OCI-LY7 (cell line): Measurements from ENCODE around the gene PCGF3. TPM values are rescaled to one million over a fixed set of nuclear protein-coding genes. Genes with fewer than 3 reads are reported as not detected.

Experiments
- BruUV-seq: library from RNA; stranded (reverse); fragments of 400-500 nt; replicated peaks from 2 replicates; lab custom pipeline; 2021; lab: Mats Ljungman, UMichigan
- CTCF ChIA-PET: fragments of 300-600 bp; sonication (Branson Sonifier 250); formaldehyde crosslinking; loops from one replicate; lab custom pipeline; 2022; ENCODE audit warnings: antibody characterized with exemption; ENCODE audit not compliant: unreplicated experiment; lab: Charles Lee
- POLR2A ChIA-PET: fragments of 300-600 bp; sonication (Branson Sonifier 250); formaldehyde crosslinking; loops from one replicate; lab custom pipeline; 2022; ENCODE audit warnings: antibody characterized with exemption; lab: Charles Lee
- DNase-seq: peaks from one replicate; pipeline ENCODE4 v3.0.0-alpha.2; 2015; ENCODE audit warnings: low spot score
- H2AFZ ChIP-seq: fragments of 200-600 bp; sonication (generic), shearing (Covaris generic); 2 replicates; pipeline ENCODE4 v1.6.1; 2014; ENCODE audit warnings: mild to moderate bottlenecking, antibody characterized with exemption, low read length, moderate library complexity
- H3K27ac ChIP-seq: fragments of 200-600 bp; sonication (generic); 2 replicates; pipeline ENCODE4 v1.5.1; 2014; ENCODE audit warnings: mixed run types, low read depth, mild to moderate bottlenecking, moderate library complexity, low read length, inconsistent platforms; ENCODE audit not compliant: poor library complexity, severe bottlenecking
- H3K36me3 ChIP-seq: fragments of 200-600 bp; sonication (generic); 2 replicates; pipeline ENCODE4 v1.6.1; 2014; ENCODE audit warnings: mild to moderate bottlenecking, antibody characterized with exemption, low read length, moderate library complexity, mixed read lengths; ENCODE audit not compliant: insufficient read depth
- H3K4me1 ChIP-seq: fragments of 200-600 bp; sonication (generic); 2 replicates; pipeline ENCODE4 v1.5.1; 2014; ENCODE audit warnings: mild to moderate bottlenecking, low read length; ENCODE audit not compliant: insufficient read depth, poor library complexity, severe bottlenecking
- H3K4me2 ChIP-seq: fragments of 200-600 bp; sonication (generic); 2 replicates; pipeline ENCODE4 v1.6.1; 2014; ENCODE audit warnings: mild to moderate bottlenecking, low read length
- H3K4me3 ChIP-seq: fragments of 200-600 bp; sonication (generic); 2 replicates; pipeline ENCODE4 v1.5.1; 2014; ENCODE audit warnings: mild to moderate bottlenecking, low read depth, low read length; ENCODE audit not compliant: poor library complexity, severe bottlenecking
- H3K79me2 ChIP-seq: fragments of 200-600 bp; sonication (generic); 2 replicates; pipeline ENCODE4 v1.6.1; 2016; ENCODE audit warnings: low read depth, mild to moderate bottlenecking, low read length, moderate library complexity, mixed read lengths; ENCODE audit not compliant: insufficient read depth
- H3K9me2 ChIP-seq: fragments of 200-600 bp; sonication (generic); 2 replicates; pipeline ENCODE4 v1.6.1; 2016; ENCODE audit warnings: mild to moderate bottlenecking, low read length, mixed read lengths; ENCODE audit not compliant: insufficient read depth
- H3K9me3 ChIP-seq: fragments of 200-600 bp; sonication (generic); 2 replicates; pipeline ENCODE4 v1.6.1; 2014; ENCODE audit warnings: mild to moderate bottlenecking, mixed run types, low read length, mixed read lengths
- H4K20me1 ChIP-seq: fragments of 200-600 bp; sonication (generic); 2 replicates; pipeline ENCODE4 v1.6.1; 2014; ENCODE audit warnings: mild to moderate bottlenecking, antibody characterized with exemption, low read length, moderate library complexity, mixed read lengths; ENCODE audit not compliant: insufficient read depth
- EZH2phosphoT487 ChIP-seq: fragments of 200-600 bp; sonication (generic); IDR thresholded peaks from 2 replicates; pipeline ENCODE4 v1.6.1; 2018; ENCODE audit warnings: low read depth, borderline replicate concordance, mild to moderate bottlenecking, mixed run types, antibody characterized with exemption, low read length, moderate library complexity, mixed read lengths
- intact Hi-C: fragments of 100-400 bp; cut with micrococcal nuclease; formaldehyde crosslinking; loops from one replicate; pipeline ENCODE4 v1.10.0; 2022; ENCODE audit not compliant: unreplicated experiment
- total RNA-seq, 2 experiments: library from RNA; depleted of rRNA in 1 of 2; stranded (reverse); fragments of >200 nt in 1 of 2; shearing (Covaris generic) in 1 of 2; gene quantifications; 2 replicates each; pipeline ENCODE4 v1.2.3, GENCODE V29; 2014 to 2022
- TF ChIP-seq, protein P1 (sequence below): fragments of 200-600 bp; sonication (generic); conservative IDR thresholded peaks from 2 replicates; pipeline ENCODE4 v1.5.1; 2014; ENCODE audit warnings: mild to moderate bottlenecking, antibody characterized with exemption, low read length, moderate library complexity, mixed read lengths

PCGF3 gene
- total RNA-seq, 2 experiments from 2014 or later: 33.8 to 50.2 TPM

GRCh38 chr4:792626-793092 lies 87.0 kb downstream of the PCGF3 start:
- Histone ChIP-seq H3K4me1 (peaks cover 61% of the 10 kb centered on the region), H3K4me2 (peak overlapping the region; percentile 66), H3K9me2 (no peaks in the 10 kb centered on the region), H3K36me3 (no peaks in the 10 kb centered on the region), H3K79me2 (no peaks in the 10 kb centered on the region), H2AFZ (peak overlapping the region; percentile 13; the same call in 1 of the 2 replicates), H3K9me3 (no peaks in the 10 kb centered on the region), H4K20me1 (no peaks in the 10 kb centered on the region), H3K27ac (peak overlapping the region; percentile 83), H3K4me3 (peak overlapping the region; percentile 54)
- CTCF ChIA-PET: no interaction called here
- intact Hi-C loops: no loop called here
- POLR2A ChIA-PET: interaction anchor here (2.9 kb wide), 1 partner anchor 10 kb away, joined by 39 read pairs; no protein-coding TSS in a partner anchor
- BruUV-seq: no TSS peak
- peak; percentile 68 for DNase-seq
- TF ChIP-seq EZH2phosphoT487: no peak
- TF ChIP-seq, protein P1, sequence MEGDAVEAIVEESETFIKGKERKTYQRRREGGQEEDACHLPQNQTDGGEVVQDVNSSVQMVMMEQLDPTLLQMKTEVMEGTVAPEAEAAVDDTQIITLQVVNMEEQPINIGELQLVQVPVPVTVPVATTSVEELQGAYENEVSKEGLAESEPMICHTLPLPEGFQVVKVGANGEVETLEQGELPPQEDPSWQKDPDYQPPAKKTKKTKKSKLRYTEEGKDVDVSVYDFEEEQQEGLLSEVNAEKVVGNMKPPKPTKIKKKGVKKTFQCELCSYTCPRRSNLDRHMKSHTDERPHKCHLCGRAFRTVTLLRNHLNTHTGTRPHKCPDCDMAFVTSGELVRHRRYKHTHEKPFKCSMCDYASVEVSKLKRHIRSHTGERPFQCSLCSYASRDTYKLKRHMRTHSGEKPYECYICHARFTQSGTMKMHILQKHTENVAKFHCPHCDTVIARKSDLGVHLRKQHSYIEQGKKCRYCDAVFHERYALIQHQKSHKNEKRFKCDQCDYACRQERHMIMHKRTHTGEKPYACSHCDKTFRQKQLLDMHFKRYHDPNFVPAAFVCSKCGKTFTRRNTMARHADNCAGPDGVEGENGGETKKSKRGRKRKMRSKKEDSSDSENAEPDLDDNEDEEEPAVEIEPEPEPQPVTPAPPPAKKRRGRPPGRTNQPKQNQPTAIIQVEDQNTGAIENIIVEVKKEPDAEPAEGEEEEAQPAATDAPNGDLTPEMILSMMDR: peak; percentile 15; the same call in 1 of the 2 replicates

DNA sequence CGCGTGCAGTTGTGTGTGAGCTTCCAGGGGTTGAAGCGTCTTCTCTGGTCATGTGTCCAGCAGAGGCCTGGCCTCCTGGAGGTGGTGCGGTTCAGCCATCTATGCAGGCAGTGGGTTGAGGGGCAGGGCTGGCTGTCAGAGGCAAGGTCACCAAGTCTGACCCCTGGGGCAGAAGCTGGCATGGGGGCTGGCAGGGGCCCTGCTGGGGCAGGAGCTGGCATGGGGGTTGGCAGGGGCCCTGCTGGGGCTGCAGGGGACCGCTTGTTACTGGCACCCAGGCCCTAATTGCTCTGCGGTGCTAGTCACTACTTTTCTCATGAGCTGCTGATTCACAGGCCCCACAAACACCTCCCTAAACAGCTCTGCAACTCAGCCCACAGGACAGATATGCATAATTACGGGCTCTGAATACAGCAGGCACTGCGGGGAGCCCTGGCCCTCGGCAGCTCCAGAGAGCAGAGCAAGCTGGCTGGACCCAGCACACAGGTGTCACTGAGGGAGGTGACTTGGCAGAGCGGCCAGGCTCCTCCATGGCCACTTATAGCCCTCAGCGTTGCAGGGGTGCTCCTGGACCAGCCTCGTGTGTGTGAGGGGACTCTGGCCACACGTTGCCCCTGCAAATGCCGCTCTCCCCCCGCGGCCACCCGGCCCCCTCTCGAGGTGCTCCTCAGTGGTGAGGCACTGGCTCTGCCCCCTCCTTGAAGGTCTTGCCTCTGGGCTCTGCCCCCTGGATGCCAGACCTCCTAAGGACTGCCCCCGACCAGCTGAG lies 87.6 kb downstream of the PCGF3 start:
- no TSS peak for BruUV-seq
- ChIA-PET CTCF (interaction anchor here (0.8 to 1.9 kb wide), 2 partner anchors 10 to 21 kb away, joined by 4 to 5 read pairs; no protein-coding TSS in a partner anchor), POLR2A (interaction anchor here (0.6 to 2.9 kb wide), 9 partner anchors 8 to 1445 kb away, joined by 3 to 39 read pairs (median 3); partner anchors contain the start of gene IDUA)
- Histone ChIP-seq H3K4me3 (peak overlapping the region; percentile 54), H3K4me2 (peak overlapping the region; percentile 66), H3K79me2 (no peaks in the 10 kb centered on the region), H3K27ac (peak overlapping the region; percentile 83), H3K9me3 (no peaks in the 10 kb centered on the region), H3K4me1 (peaks cover 68% of the 10 kb centered on the region), H4K20me1 (no peaks in the 10 kb centered on the region), H3K9me2 (no peaks in the 10 kb centered on the region), H2AFZ (peak overlapping the region; percentile 13; the same call in 1 of the 2 replicates), H3K36me3 (no peaks in the 10 kb centered on the region)
- DNase-seq: peak; percentile 52
- TF ChIP-seq, protein P1: no peak
- no peak for TF ChIP-seq EZH2phosphoT487
- intact Hi-C loops: no loop called here
